Epithelial cell of esophagus (primary cell): ENCODE data around the gene RPL13A.

Experiments used
- DNase-seq: peaks from one replicate; pipeline ENCODE4 v3.0.0; 2010; ENCODE audit warnings: low read depth
- H3K4me3 ChIP-seq: 2 replicates; pipeline ENCODE4 v1.5.1; 2011; ENCODE audit warnings: mild to moderate bottlenecking, low read length, control low read depth
- CTCF ChIP-seq: IDR thresholded peaks from 2 replicates; pipeline ENCODE4 v1.5.1; 2011; ENCODE audit warnings: low read depth, mild to moderate bottlenecking, low read length, control low read depth, inconsistent platforms; ENCODE audit not compliant: insufficient read depth; ENCODE audit errors: missing control alignments

Gene RPL13A

GRCh38 chr19:49487277-49488045, at the start of gene RPL13A:
TSS of gene RPL13A (plus strand) at chr19:49487608. CDS start at chr19:49487630, 22 bp downstream.
- peak; percentile 99 for DNase-seq
- H3K4me3 ChIP-seq = peak within 1 kb of the TSS; percentile 96
- no peak for TF ChIP-seq CTCF

GRCh38 chr19:49438261-49438660, 49.1 kb upstream of the RPL13A start:
- H3K4me3 ChIP-seq = no peak overlapping the region
- no peak for TF ChIP-seq CTCF
- no peak for DNase-seq

- no peak for DNase-seq
- no peak for TF ChIP-seq CTCF
- no peak overlapping the region for H3K4me3 ChIP-seq
Observed at GRCh38 chr19:49439836-49440235, 47.6 kb upstream of the RPL13A start.

- DNase-seq = no peak
- no peak overlapping the region for H3K4me3 ChIP-seq
- no peak for TF ChIP-seq CTCF
Observed at GRCh38 chr19:49440439-49441209, 46.8 kb upstream of the RPL13A start.

- no peak within 1 kb of the TSS for H3K4me3 ChIP-seq
- DNase-seq = no peak
- no peak for TF ChIP-seq CTCF
Observed at GRCh38 chr19:49441210-49441959, 46.0 kb upstream of the RPL13A start, which contains the start of gene SLC17A7. TSS of gene SLC17A7 (minus strand) at chr19:49441527. CDS start at chr19:49441379, 148 bp downstream.

- no peak for TF ChIP-seq CTCF
- H3K4me3 ChIP-seq = no peak overlapping the region
- DNase-seq = no peak
Observed at GRCh38 chr19:49441960-49442350, 45.5 kb upstream of the RPL13A start.
